Neural progenitor cell (in vitro differentiated cells): ENCODE data around the gene SPEN.

Experiments
- EZH2 ChIP-seq: fragments of 200-600 bp; sonication (generic); IDR thresholded peaks from 2 replicates; pipeline ENCODE4 v1.6.1; 2017; ENCODE audit warnings: antibody characterized with exemption, mild to moderate bottlenecking, moderate library complexity
- EZH2phosphoT487 ChIP-seq: fragments of 200-600 bp; sonication (generic); IDR thresholded peaks from 2 replicates; pipeline ENCODE4 v1.6.1; 2017; ENCODE audit warnings: antibody characterized with exemption
- TF ChIP-seq, protein P1 (sequence below): fragments of 200-600 bp; sonication (generic); IDR thresholded peaks from 2 replicates; pipeline ENCODE4 v1.5.1; 2017; ENCODE audit warnings: antibody characterized with exemption, mild to moderate bottlenecking

GRCh38 chr1:15885701-15886610, 38.4 kb downstream of the SPEN start:
- TF ChIP-seq, protein P1, sequence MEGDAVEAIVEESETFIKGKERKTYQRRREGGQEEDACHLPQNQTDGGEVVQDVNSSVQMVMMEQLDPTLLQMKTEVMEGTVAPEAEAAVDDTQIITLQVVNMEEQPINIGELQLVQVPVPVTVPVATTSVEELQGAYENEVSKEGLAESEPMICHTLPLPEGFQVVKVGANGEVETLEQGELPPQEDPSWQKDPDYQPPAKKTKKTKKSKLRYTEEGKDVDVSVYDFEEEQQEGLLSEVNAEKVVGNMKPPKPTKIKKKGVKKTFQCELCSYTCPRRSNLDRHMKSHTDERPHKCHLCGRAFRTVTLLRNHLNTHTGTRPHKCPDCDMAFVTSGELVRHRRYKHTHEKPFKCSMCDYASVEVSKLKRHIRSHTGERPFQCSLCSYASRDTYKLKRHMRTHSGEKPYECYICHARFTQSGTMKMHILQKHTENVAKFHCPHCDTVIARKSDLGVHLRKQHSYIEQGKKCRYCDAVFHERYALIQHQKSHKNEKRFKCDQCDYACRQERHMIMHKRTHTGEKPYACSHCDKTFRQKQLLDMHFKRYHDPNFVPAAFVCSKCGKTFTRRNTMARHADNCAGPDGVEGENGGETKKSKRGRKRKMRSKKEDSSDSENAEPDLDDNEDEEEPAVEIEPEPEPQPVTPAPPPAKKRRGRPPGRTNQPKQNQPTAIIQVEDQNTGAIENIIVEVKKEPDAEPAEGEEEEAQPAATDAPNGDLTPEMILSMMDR, result no peak
- TF ChIP-seq EZH2, result no peak
- TF ChIP-seq EZH2phosphoT487, result no peak
